ENCODE data around the gene KRTAP12-3. TPM values are rescaled to one million over a fixed set of nuclear protein-coding genes. Genes with fewer than 3 reads are reported as not detected.
"Not testable (repeated sequence)": the region's sequence is repeated elsewhere in the genome, so short reads cannot be mapped to it uniquely, and the experiment has no call there.

Gene KRTAP12-3
- total RNA-seq, 2 experiments from 2014 or later = not detected

GRCh38 chr21:44644878-44645277 lies 12.9 kb upstream of the KRTAP12-3 start:
- no peak for DNase-seq (ENCODE audit: low spot score)
- H3K27ac ChIP-seq (ENCODE audit: low read depth, low read length, poor library complexity, severe bottlenecking) = no peak overlapping the region
- H4K20me1 ChIP-seq (ENCODE audit: insufficient read depth, low read length) = no peaks in the 10 kb centered on the region
- CTCF ChIA-PET (ENCODE audit: unreplicated experiment) = no interaction called here
- no peak for TF ChIP-seq EZH2phosphoT487 (IDR thresholded peaks at IDR 0.05; ENCODE audit: borderline replicate concordance, low read depth, low read length)
- no peak overlapping the region for H3K4me2 ChIP-seq (ENCODE audit: low read length)
- intact Hi-C loops (cut with micrococcal nuclease; ENCODE audit: unreplicated experiment) = no loop called here
- H3K4me3 ChIP-seq (ENCODE audit: low read depth, low read length, poor library complexity, severe bottlenecking) = no peak overlapping the region
- POLR2A ChIA-PET = interaction anchor here (0.6 kb wide), 1 partner anchor 1066 kb away, joined by 3 read pairs; no protein-coding TSS in a partner anchor
- no peaks in the 10 kb centered on the region for H3K9me2 ChIP-seq (ENCODE audit: insufficient read depth, low read length)
- H3K79me2 ChIP-seq (ENCODE audit: insufficient read depth, low read depth, low read length) = no peaks in the 10 kb centered on the region
- BruUV-seq (replicated peaks) = no TSS peak
- H3K4me1 ChIP-seq (ENCODE audit: insufficient read depth, low read length, poor library complexity, severe bottlenecking) = no peaks in the 10 kb centered on the region
- no peak overlapping the region for H2AFZ ChIP-seq (ENCODE audit: low read length)
- H3K36me3 ChIP-seq (ENCODE audit: insufficient read depth, low read length) = no peaks in the 10 kb centered on the region
- peaks cover 7% of the 10 kb centered on the region for H3K9me3 ChIP-seq (ENCODE audit: low read length)

- H3K9me3 ChIP-seq (ENCODE audit: low read length); DNase-seq (ENCODE audit: low spot score); H3K79me2 ChIP-seq (ENCODE audit: insufficient read depth, low read depth, low read length); H4K20me1 ChIP-seq (ENCODE audit: insufficient read depth, low read length); POLR2A ChIA-PET; intact Hi-C loops (cut with micrococcal nuclease; ENCODE audit: unreplicated experiment); BruUV-seq (replicated peaks); H3K27ac ChIP-seq (ENCODE audit: low read depth, low read length, poor library complexity, severe bottlenecking); H3K4me1 ChIP-seq (ENCODE audit: insufficient read depth, low read length, poor library complexity, severe bottlenecking); H3K36me3 ChIP-seq (ENCODE audit: insufficient read depth, low read length); CTCF ChIA-PET (ENCODE audit: unreplicated experiment); H3K4me2 ChIP-seq (ENCODE audit: low read length); H3K4me3 ChIP-seq (ENCODE audit: low read depth, low read length, poor library complexity, severe bottlenecking); H2AFZ ChIP-seq (ENCODE audit: low read length); H3K9me2 ChIP-seq (ENCODE audit: insufficient read depth, low read length): not testable (repeated sequence)
These were observed 11.1 kb upstream of the KRTAP12-3 start, which contains the start of gene KRTAP10-11 for GRCh38 chr21:44646366-44647221. KRTAP10-11 (plus strand) TSS chr21:44646414; CDS start chr21:44646459, 45 bp downstream.

GRCh38 chr21:44647222-44647552 lies 10.5 kb upstream of the KRTAP12-3 start:
- no peak overlapping the region for H3K4me3 ChIP-seq (ENCODE audit: low read depth, low read length, poor library complexity, severe bottlenecking)
- CTCF ChIA-PET (ENCODE audit: unreplicated experiment) = no interaction called here
- no peak for TF ChIP-seq EZH2phosphoT487 (IDR thresholded peaks at IDR 0.05; ENCODE audit: borderline replicate concordance, low read depth, low read length)
- TF ChIP-seq CTCF (conservative IDR thresholded peaks at IDR 0.05; ENCODE audit: low read length) = no peak
- H3K4me2 ChIP-seq (ENCODE audit: low read length) = no peak overlapping the region
- H3K9me2 ChIP-seq (ENCODE audit: insufficient read depth, low read length) = no peaks in the 10 kb centered on the region
- no TSS peak for BruUV-seq (replicated peaks)
- no peak overlapping the region for H3K27ac ChIP-seq (ENCODE audit: low read depth, low read length, poor library complexity, severe bottlenecking)
- H3K79me2 ChIP-seq (ENCODE audit: insufficient read depth, low read depth, low read length) = no peaks in the 10 kb centered on the region
- no peak for DNase-seq (ENCODE audit: low spot score)
- intact Hi-C loops (cut with micrococcal nuclease; ENCODE audit: unreplicated experiment) = no loop called here
- POLR2A ChIA-PET = no interaction called here
- H4K20me1 ChIP-seq (ENCODE audit: insufficient read depth, low read length) = no peaks in the 10 kb centered on the region
- H3K36me3 ChIP-seq (ENCODE audit: insufficient read depth, low read length) = no peaks in the 10 kb centered on the region
- H3K9me3 ChIP-seq (ENCODE audit: low read length) = peaks cover 7% of the 10 kb centered on the region
- no peaks in the 10 kb centered on the region for H3K4me1 ChIP-seq (ENCODE audit: insufficient read depth, low read length, poor library complexity, severe bottlenecking)
- H2AFZ ChIP-seq (ENCODE audit: low read length) = no peak overlapping the region

Data from OCI-LY7 (cell line).